GM23338 (cell line): Measurements from ENCODE around the gene AFF3. TPM values are rescaled to one million over a fixed set of nuclear protein-coding genes. Genes with fewer than 3 reads are reported as not detected.

Experiments used
- ATAC-seq: fragments of 200-7000 bp; cut with Tn5 transposase; 3 replicates; pipeline ENCODE4 v1.9.1; 2020
- DNase-seq: peaks from one replicate; pipeline ENCODE4 v3.0.0-alpha.2; 2015; ENCODE audit warnings: low spot score
- H2AFZ ChIP-seq: fragments of 200-600 bp; sonication (generic); 2 replicates; pipeline ENCODE4 v1.8.0; 2016; ENCODE audit warnings: antibody characterized with exemption, mild to moderate bottlenecking, moderate library complexity
- H3F3A ChIP-seq: fragments of 200-600 bp; sonication (generic); replicated peaks from 2 replicates; pipeline ENCODE4 v1.8.0; 2017; ENCODE audit warnings: antibody characterized with exemption, mixed run types, low read depth
- H3K27ac ChIP-seq: fragments of 200-600 bp; sonication (generic); 2 replicates; pipeline ENCODE4 v1.6.1; 2016; ENCODE audit warnings: low read depth
- H3K27me3 ChIP-seq: fragments of 200-600 bp; sonication (generic); 2 replicates; pipeline ENCODE4 v1.8.0; 2016; ENCODE audit warnings: mild to moderate bottlenecking, mixed run types, moderate library complexity; ENCODE audit not compliant: insufficient read depth
- H3K36me3 ChIP-seq: fragments of 200-600 bp; sonication (generic); 2 replicates; pipeline ENCODE4 v1.8.0; 2016; ENCODE audit warnings: mild to moderate bottlenecking; ENCODE audit not compliant: insufficient read depth
- H3K4me1 ChIP-seq: fragments of 200-600 bp; sonication (generic); 2 replicates; pipeline ENCODE4 v1.8.0; 2016; ENCODE audit warnings: mild to moderate bottlenecking, moderate library complexity; ENCODE audit not compliant: insufficient read depth
- H3K4me2 ChIP-seq: fragments of 200-600 bp; sonication (generic); 2 replicates; pipeline ENCODE4 v1.7.1; 2017; ENCODE audit warnings: mixed run types
- H3K4me3 ChIP-seq: fragments of 200-600 bp; sonication (generic); 2 replicates; pipeline ENCODE4 v1.6.1; 2016; ENCODE audit warnings: mixed run types
- H3K79me2 ChIP-seq: fragments of 200-600 bp; sonication (generic); replicated peaks from 2 replicates; pipeline ENCODE4 v1.8.0; 2017; ENCODE audit warnings: mild to moderate bottlenecking; ENCODE audit not compliant: insufficient read depth
- H3K9me2 ChIP-seq: fragments of 200-600 bp; sonication (generic); 2 replicates; pipeline ENCODE4 v1.8.0; 2017; ENCODE audit not compliant: insufficient read depth
- H4K20me1 ChIP-seq: fragments of 200-600 bp; sonication (generic); replicated peaks from 2 replicates; pipeline ENCODE4 v1.8.0; 2017; ENCODE audit warnings: mild to moderate bottlenecking; ENCODE audit not compliant: insufficient read depth
- H3K27ac Mint-ChIP-seq: 2 replicates; pipeline ENCODE4 v1.8.0; 2020; ENCODE audit warnings: inconsistent platforms, mild to moderate bottlenecking, moderate library complexity, mixed read lengths
- H3K27me3 Mint-ChIP-seq: 3 replicates; pipeline ENCODE4 v1.8.0; 2022; ENCODE audit warnings: low read depth, mild to moderate bottlenecking, moderate library complexity, mixed read lengths, inconsistent platforms; ENCODE audit not compliant: insufficient read depth, poor library complexity
- H3K36me3 Mint-ChIP-seq: 3 replicates; pipeline ENCODE4 v1.8.0; 2021; ENCODE audit warnings: low read depth, mild to moderate bottlenecking, inconsistent platforms, moderate library complexity, mixed read lengths
- H3K4me1 Mint-ChIP-seq: 3 replicates; pipeline ENCODE4 v1.8.0; 2020; ENCODE audit warnings: mild to moderate bottlenecking, inconsistent platforms, mixed read lengths
- H3K4me3 Mint-ChIP-seq: 3 replicates; pipeline ENCODE4 v1.8.0; 2021; ENCODE audit warnings: moderate library complexity, mild to moderate bottlenecking, inconsistent platforms, mixed read lengths
- H3K9me3 Mint-ChIP-seq: 3 replicates; pipeline ENCODE4 v1.8.0; 2020; ENCODE audit warnings: moderate library complexity, mild to moderate bottlenecking, inconsistent platforms, mixed read lengths
- EZH2 ChIP-seq: fragments of 200-600 bp; sonication (generic); IDR thresholded peaks from one replicate; pipeline ENCODE4 v1.8.0; 2017; ENCODE audit warnings: antibody characterized with exemption, mild to moderate bottlenecking, low read depth; ENCODE audit not compliant: unreplicated experiment
- EZH2phosphoT487 ChIP-seq: fragments of 200-600 bp; sonication (generic); IDR thresholded peaks from one replicate; pipeline ENCODE4 v1.8.1; 2018; ENCODE audit warnings: antibody characterized with exemption; ENCODE audit not compliant: unreplicated experiment
- JUNB ChIP-seq: IDR thresholded peaks from one replicate; pipeline ENCODE4 v1.6.1; 2016; ENCODE audit warnings: antibody characterized with exemption; ENCODE audit not compliant: unreplicated experiment
- NANOG ChIP-seq: IDR thresholded peaks from 2 replicates; pipeline ENCODE4 v1.6.1; 2016; ENCODE audit warnings: antibody characterized with exemption, borderline replicate concordance
- ZNF114 ChIP-seq: fragments of 250-450 bp; sonication (Bioruptor Pico); IDR thresholded peaks from 2 replicates; pipeline ENCODE4 v1.5.0; 2020; ENCODE audit warnings: mild to moderate bottlenecking, moderate library complexity
- polyA plus RNA-seq: library from polyadenylated mRNA; unstranded; fragments of >200 nt; fragmentation: Nextera tagmentation; extraction: Ambion mirVana; gene quantifications from 2 replicates; pipeline ENCODE4 v1.2.1, GENCODE V29; 2016
- total RNA-seq: library from RNA; depleted of rRNA; stranded (reverse); fragments of >200 nt; shearing (Covaris generic); gene quantifications from 2 replicates; pipeline ENCODE4 v1.2.3, GENCODE V29; 2014
- TF ChIP-seq, protein P1 (sequence below): fragments of 250-450 bp; sonication (Bioruptor Pico); IDR thresholded peaks from 2 replicates; pipeline ENCODE4 v1.5.0; 2020; ENCODE audit warnings: mild to moderate bottlenecking, moderate library complexity
- TF ChIP-seq, protein P2 (sequence below): IDR thresholded peaks from 2 replicates; pipeline ENCODE4 v1.6.1; 2016; ENCODE audit warnings: antibody characterized with exemption

Gene AFF3
- total and polyA plus RNA-seq, 2 experiments from 2014 or later: 0.73 to 1.4 TPM

DNA sequence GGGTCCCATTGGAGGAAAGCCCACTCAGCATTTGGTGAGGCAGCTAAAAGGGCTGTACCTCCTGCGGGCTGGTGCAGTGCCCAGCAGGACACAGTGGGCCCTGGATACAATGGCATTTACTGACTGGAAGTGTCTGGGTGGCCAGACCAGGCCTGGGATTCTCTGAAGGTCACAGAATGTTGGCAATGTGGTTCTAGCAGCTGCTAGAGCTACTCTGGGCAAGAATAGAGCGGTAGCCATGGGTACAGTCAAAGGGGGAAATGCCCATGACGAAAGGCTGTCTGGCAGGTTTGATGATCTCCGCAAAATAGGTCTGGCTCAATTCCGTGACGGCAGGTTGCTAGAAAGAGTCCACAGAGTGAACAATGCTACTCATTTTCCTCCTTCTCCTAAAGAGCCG is 241.8 kb downstream of the AFF3 start:
- no peak overlapping the region for H3K4me3 ChIP-seq
- H3K4me2 ChIP-seq: no peak overlapping the region
- H3K9me2 ChIP-seq: peaks cover 5% of the 10 kb centered on the region; the same call in 1 of the 2 replicates
- TF ChIP-seq ZNF114 (CRISPR knock-in tag) (no peak), JUNB (no peak), EZH2 (no peak), NANOG (no peak), EZH2phosphoT487 (no peak)
- TF ChIP-seq, protein P1, sequence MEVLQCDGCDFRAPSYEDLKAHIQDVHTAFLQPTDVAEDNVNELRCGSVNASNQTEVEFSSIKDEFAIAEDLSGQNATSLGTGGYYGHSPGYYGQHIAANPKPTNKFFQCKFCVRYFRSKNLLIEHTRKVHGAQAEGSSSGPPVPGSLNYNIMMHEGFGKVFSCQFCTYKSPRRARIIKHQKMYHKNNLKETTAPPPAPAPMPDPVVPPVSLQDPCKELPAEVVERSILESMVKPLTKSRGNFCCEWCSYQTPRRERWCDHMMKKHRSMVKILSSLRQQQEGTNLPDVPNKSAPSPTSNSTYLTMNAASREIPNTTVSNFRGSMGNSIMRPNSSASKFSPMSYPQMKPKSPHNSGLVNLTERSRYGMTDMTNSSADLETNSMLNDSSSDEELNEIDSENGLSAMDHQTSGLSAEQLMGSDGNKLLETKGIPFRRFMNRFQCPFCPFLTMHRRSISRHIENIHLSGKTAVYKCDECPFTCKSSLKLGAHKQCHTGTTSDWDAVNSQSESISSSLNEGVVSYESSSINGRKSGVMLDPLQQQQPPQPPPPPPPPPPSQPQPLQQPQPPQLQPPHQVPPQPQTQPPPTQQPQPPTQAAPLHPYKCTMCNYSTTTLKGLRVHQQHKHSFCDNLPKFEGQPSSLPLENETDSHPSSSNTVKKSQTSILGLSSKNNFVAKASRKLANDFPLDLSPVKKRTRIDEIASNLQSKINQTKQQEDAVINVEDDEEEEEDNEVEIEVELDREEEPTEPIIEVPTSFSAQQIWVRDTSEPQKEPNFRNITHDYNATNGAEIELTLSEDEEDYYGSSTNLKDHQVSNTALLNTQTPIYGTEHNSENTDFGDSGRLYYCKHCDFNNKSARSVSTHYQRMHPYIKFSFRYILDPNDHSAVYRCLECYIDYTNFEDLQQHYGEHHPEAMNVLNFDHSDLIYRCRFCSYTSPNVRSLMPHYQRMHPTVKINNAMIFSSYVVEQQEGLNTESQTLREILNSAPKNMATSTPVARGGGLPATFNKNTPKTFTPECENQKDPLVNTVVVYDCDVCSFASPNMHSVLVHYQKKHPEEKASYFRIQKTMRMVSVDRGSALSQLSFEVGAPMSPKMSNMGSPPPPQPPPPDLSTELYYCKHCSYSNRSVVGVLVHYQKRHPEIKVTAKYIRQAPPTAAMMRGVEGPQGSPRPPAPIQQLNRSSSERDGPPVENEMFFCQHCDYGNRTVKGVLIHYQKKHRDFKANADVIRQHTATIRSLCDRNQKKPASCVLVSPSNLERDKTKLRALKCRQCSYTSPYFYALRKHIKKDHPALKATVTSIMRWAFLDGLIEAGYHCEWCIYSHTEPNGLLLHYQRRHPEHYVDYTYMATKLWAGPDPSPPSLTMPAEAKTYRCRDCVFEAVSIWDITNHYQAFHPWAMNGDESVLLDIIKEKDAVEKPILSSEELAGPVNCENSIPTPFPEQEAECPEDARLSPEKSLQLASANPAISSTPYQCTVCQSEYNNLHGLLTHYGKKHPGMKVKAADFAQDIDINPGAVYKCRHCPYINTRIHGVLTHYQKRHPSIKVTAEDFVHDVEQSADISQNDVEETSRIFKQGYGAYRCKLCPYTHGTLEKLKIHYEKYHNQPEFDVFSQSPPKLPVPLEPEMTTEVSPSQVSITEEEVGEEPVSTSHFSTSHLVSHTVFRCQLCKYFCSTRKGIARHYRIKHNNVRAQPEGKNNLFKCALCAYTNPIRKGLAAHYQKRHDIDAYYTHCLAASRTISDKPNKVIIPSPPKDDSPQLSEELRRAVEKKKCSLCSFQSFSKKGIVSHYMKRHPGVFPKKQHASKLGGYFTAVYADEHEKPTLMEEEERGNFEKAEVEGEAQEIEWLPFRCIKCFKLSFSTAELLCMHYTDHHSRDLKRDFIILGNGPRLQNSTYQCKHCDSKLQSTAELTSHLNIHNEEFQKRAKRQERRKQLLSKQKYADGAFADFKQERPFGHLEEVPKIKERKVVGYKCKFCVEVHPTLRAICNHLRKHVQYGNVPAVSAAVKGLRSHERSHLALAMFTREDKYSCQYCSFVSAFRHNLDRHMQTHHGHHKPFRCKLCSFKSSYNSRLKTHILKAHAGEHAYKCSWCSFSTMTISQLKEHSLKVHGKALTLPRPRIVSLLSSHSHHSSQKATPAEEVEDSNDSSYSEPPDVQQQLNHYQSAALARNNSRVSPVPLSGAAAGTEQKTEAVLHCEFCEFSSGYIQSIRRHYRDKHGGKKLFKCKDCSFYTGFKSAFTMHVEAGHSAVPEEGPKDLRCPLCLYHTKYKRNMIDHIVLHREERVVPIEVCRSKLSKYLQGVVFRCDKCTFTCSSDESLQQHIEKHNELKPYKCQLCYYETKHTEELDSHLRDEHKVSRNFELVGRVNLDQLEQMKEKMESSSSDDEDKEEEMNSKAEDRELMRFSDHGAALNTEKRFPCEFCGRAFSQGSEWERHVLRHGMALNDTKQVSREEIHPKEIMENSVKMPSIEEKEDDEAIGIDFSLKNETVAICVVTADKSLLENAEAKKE: no peak
- ATAC-seq (no peak), DNase-seq (no peak)
- no peaks in the 10 kb centered on the region for H3K79me2 ChIP-seq
- no peak overlapping the region for H3K27ac ChIP-seq
- no peaks in the 10 kb centered on the region for H3K36me3 ChIP-seq
- Mint-ChIP-seq H3K27ac (no peak overlapping the region), H3K4me1 (peaks cover 2% of the 10 kb centered on the region; the same call in 2 of the 3 replicates), H3K27me3 (peaks cover 7% of the 10 kb centered on the region), H3K36me3 (no peaks in the 10 kb centered on the region), H3K9me3 (no peaks in the 10 kb centered on the region), H3K4me3 (no peak overlapping the region)
- no peaks in the 10 kb centered on the region for H3K4me1 ChIP-seq
- no peaks in the 10 kb centered on the region for H3K27me3 ChIP-seq
- no peaks in the 10 kb centered on the region for H4K20me1 ChIP-seq
- H3F3A ChIP-seq: no peaks in the 10 kb centered on the region
- H2AFZ ChIP-seq: no peak overlapping the region

DNA sequence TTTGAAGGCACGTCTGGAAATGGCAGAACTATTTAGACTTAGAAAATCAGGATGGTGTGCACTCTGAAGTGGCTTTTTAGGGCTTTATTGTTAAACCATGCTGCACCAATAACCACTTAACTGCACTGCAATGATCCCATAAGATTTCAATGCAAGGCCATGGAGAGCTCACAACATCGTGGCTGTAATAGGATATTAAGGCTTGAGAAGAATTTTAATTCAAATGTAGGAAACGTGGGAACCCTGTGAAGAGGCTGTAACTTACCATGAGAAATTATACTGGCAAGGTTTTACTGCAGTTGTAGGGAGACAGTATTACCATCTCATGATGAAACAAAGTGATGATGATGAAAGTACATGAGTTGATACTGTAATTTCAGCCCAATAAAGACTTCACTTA is 242.5 kb downstream of the AFF3 start:
- no peaks in the 10 kb centered on the region for H3K9me3 Mint-ChIP-seq
- no peaks in the 10 kb centered on the region for H4K20me1 ChIP-seq
- H3K79me2 ChIP-seq: no peaks in the 10 kb centered on the region
- no peak for ATAC-seq
- no peak overlapping the region for H3K4me3 ChIP-seq
- DNase-seq: no peak
- no peak overlapping the region for H3K27ac Mint-ChIP-seq
- H3K36me3 Mint-ChIP-seq: no peaks in the 10 kb centered on the region
- H2AFZ ChIP-seq: no peak overlapping the region
- TF ChIP-seq EZH2: no peak
- TF ChIP-seq, protein P2, sequence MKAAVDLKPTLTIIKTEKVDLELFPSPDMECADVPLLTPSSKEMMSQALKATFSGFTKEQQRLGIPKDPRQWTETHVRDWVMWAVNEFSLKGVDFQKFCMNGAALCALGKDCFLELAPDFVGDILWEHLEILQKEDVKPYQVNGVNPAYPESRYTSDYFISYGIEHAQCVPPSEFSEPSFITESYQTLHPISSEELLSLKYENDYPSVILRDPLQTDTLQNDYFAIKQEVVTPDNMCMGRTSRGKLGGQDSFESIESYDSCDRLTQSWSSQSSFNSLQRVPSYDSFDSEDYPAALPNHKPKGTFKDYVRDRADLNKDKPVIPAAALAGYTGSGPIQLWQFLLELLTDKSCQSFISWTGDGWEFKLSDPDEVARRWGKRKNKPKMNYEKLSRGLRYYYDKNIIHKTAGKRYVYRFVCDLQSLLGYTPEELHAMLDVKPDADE: no peak
- no peak overlapping the region for H3K27ac ChIP-seq
- H3F3A ChIP-seq: no peaks in the 10 kb centered on the region
- no peak overlapping the region for H3K4me2 ChIP-seq
- peaks cover 7% of the 10 kb centered on the region for H3K27me3 Mint-ChIP-seq
- H3K4me1 Mint-ChIP-seq: peaks cover 2% of the 10 kb centered on the region; the same call in 2 of the 3 replicates
- no peak overlapping the region for H3K4me3 Mint-ChIP-seq
- H3K36me3 ChIP-seq: no peaks in the 10 kb centered on the region
- 0 out of 2 replicates have a peak, but pooled peaks cover under 1% of the 10 kb centered on the region for H3K9me2 ChIP-seq
- H3K27me3 ChIP-seq: no peaks in the 10 kb centered on the region
- no peaks in the 10 kb centered on the region for H3K4me1 ChIP-seq
